HUES48 (cell line): ENCODE measurements around the gene THG1L.
"Not testable (repeated sequence)": the region's sequence is repeated elsewhere in the genome, so short reads cannot be mapped to it uniquely, and the experiment has no call there.

Experiments
- H3K27ac ChIP-seq: one replicate; pipeline ENCODE4 v1.7.0; 2013; ENCODE audit warnings: low read depth, low read length, inconsistent platforms
- H3K27me3 ChIP-seq: 2 replicates; pipeline ENCODE4 v1.6.1; 2013; ENCODE audit warnings: mild to moderate bottlenecking, low read length; ENCODE audit not compliant: control insufficient read depth, insufficient read depth
- H3K36me3 ChIP-seq: 2 replicates; pipeline ENCODE4 v1.6.1; 2013; ENCODE audit warnings: low read length; ENCODE audit not compliant: control insufficient read depth, insufficient read depth
- H3K4me1 ChIP-seq: 2 replicates; pipeline ENCODE4 v1.6.1; 2013; ENCODE audit warnings: mild to moderate bottlenecking, low read length; ENCODE audit not compliant: control insufficient read depth, insufficient read depth
- H3K4me3 ChIP-seq: 2 replicates; pipeline ENCODE4 v1.5.1; 2013; ENCODE audit warnings: mild to moderate bottlenecking, low read depth, low read length
- H3K9ac ChIP-seq: 2 replicates; pipeline ENCODE4 v1.6.1; 2013; ENCODE audit warnings: mild to moderate bottlenecking, low read depth, low read length, moderate library complexity
- H3K9me3 ChIP-seq: 2 replicates; pipeline ENCODE4 v1.6.1; 2013; ENCODE audit warnings: low read length; ENCODE audit not compliant: control insufficient read depth, insufficient read depth

THG1L gene

DNA sequence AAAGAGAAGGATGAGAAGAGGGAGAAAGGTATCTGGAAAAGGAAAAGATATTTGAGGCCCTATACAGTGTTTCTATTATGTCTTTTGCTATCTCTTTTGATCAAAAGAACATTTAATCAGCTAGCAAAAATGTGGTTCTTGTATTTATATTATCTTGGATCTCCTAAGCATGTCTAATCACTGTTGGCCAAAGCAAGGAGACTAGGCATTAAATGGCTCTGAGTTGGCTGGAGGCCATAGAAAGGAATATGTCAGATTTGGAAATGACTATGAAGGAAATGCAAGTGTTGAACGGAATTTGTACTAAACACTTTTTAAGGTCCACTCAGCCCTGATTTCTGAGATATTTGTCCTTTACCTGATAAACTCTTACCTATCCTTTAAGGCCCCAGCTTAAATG lies 22.4 kb upstream of the THG1L start:
- no peaks in the 10 kb centered on the region; the same call in 1 of the 2 replicates for H3K4me1 ChIP-seq
- no peaks in the 10 kb centered on the region for H3K36me3 ChIP-seq
- H3K4me3 ChIP-seq = no peak overlapping the region
- H3K27me3 ChIP-seq = no peaks in the 10 kb centered on the region
- no peak overlapping the region for H3K27ac ChIP-seq
- H3K9me3 ChIP-seq = no peaks in the 10 kb centered on the region
- H3K9ac ChIP-seq = no peak overlapping the region

DNA sequence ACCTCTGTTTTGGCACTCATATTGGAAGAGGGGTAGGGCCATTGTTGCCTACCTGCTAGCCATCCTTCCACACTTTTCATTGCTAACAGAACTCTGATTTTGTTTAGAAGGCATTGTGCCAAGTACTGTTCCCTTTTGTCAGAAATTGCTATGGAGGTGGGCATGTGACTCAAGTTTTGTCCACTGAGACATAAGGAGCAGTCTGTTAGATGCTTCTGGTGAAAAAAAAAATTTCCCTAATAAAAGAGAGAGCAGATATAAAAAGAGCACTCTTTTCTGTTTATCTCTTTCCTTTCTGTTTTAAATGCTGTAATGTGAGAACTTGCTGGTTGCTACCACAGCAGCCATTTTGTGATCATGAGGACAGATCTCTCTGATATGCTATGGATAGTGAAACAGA lies 21.9 kb upstream of the THG1L start:
- no peak overlapping the region for H3K9ac ChIP-seq
- H3K27me3 ChIP-seq = no peaks in the 10 kb centered on the region
- H3K4me1 ChIP-seq = no peaks in the 10 kb centered on the region; the same call in 1 of the 2 replicates
- no peak overlapping the region for H3K27ac ChIP-seq
- no peak overlapping the region for H3K4me3 ChIP-seq
- H3K36me3 ChIP-seq = no peaks in the 10 kb centered on the region
- no peaks in the 10 kb centered on the region for H3K9me3 ChIP-seq

DNA sequence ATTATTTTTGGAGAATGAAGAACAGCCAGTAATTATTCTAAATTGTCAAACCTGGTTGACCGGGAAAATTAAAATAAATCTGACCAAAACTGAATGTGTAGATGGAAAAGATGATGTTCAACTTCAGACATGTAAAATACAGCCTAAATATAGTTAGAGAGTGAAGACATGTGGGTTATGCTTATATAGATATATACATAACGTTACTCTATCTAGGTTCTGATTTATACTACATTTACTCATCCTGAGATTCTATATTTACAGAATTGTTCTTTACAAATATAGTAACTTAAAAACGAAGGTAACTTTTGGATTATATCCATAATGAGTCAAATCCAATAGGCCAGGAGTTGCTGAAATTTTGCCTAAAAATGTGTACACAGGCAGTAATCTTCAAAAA lies 20.8 kb upstream of the THG1L start:
- no peaks in the 10 kb centered on the region for H3K36me3 ChIP-seq
- no peaks in the 10 kb centered on the region; the same call in 1 of the 2 replicates for H3K4me1 ChIP-seq
- no peak overlapping the region for H3K4me3 ChIP-seq
- no peak overlapping the region for H3K9ac ChIP-seq
- no peaks in the 10 kb centered on the region for H3K27me3 ChIP-seq
- H3K27ac ChIP-seq = no peak overlapping the region
- H3K9me3 ChIP-seq = no peaks in the 10 kb centered on the region

DNA sequence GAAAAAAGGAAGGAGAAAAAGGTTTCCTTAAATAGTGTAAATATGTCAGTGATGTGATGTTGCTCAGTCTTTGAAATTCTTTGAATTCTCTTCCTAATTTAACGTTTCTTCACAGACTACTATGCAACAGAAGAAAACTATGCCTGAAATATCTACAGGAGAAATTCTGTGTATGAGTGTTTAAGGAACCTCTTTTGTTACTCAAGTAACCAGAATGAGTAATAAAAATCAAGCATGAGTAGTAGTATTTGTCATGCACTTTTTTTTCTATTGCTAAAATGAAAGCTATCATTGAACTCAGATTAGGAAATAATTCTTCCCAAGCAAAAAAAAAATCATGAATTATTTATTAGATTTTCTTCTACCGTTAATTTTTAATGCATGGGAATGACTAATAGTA lies 20.3 kb upstream of the THG1L start:
- Histone ChIP-seq H3K27me3 (no peaks in the 10 kb centered on the region), H3K4me3 (no peak overlapping the region), H3K9me3 (no peaks in the 10 kb centered on the region), H3K27ac (no peak overlapping the region), H3K9ac (no peak overlapping the region), H3K36me3 (no peaks in the 10 kb centered on the region), H3K4me1 (no peaks in the 10 kb centered on the region; the same call in 1 of the 2 replicates)

DNA sequence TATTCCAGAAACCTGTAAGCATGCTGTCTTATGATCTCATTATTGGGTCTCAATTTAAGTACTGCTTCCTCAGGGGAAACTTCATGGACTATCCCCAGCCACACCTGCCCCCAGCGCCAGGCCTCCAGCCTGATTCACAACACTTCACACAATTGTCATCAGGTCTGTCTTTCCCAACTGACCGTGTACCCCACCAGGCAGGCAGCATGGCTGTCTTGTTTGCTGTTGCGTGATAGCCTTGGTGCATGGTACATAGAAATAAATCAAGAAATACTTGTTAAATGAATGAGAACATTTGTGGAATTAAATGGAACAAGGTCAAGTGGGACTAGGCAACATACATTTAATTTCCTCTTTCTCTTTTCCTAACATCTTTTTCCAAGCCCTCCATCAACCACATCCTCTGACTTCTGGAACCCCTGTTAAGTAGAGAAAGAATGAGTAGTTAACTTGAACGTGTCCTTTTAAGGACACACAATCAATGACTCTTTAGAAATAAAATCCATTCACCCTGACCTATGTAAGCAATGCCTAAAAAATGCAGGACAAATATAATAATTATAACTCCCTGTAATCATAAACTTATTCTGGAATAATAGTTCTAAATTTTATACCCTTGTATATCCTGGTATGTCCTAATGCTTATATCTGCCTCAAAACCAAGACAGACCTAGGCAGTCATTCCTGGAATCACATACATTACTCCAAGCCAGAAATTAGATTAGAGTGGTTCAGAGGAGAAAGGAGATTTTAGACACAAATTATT lies 17.2 kb upstream of the THG1L start:
- Histone ChIP-seq H3K9ac (no peak overlapping the region), H3K9me3 (no peaks in the 10 kb centered on the region), H3K27me3 (no peaks in the 10 kb centered on the region), H3K36me3 (no peaks in the 10 kb centered on the region), H3K27ac (no peak overlapping the region), H3K4me1 (no peaks in the 10 kb centered on the region; the same call in 1 of the 2 replicates), H3K4me3 (no peak overlapping the region)

DNA sequence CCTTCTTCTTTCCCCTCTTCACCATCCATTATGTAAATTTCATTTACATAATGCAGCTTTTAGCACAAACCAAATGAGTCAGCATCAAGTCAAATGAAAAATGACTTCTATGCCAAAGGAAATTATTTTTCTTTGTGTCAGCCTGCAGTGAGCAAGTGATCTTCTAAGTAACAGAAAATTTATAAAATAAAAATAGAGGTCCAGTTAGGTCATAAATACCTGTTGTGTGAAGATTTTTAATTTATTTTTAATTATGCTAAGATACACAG lies 16.7 kb upstream of the THG1L start:
- H3K36me3 ChIP-seq = no peaks in the 10 kb centered on the region

DNA sequence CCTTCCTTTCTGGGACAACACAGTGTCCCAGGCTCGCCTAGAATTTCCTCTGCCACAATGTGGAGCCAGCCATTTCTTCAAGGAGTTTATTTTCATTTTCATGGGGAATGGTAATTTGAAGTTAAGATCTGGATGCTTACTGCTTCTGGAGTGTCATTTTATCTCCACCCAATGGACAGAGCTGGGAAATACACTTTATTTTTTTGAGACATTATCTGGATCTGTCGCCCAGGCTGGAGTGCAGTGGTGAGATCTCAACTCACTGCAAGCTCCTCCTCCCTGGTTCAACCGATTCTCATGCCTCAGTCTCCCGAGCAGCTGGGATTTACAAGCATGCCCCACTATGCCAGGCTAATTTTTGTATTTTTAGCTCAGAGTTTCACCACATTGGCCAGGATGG lies 12.7 kb upstream of the THG1L start:
- no peaks in the 10 kb centered on the region for H3K27me3 ChIP-seq
- H3K27ac ChIP-seq = no peak overlapping the region
- no peak overlapping the region for H3K9ac ChIP-seq
- H3K4me1 ChIP-seq = no peaks in the 10 kb centered on the region
- H3K9me3 ChIP-seq = no peaks in the 10 kb centered on the region
- no peaks in the 10 kb centered on the region for H3K36me3 ChIP-seq
- no peak overlapping the region for H3K4me3 ChIP-seq

More for the DNA sequence above, 16.7 kb upstream of the THG1L start:
- H3K27ac ChIP-seq = no peak overlapping the region
- H3K9ac ChIP-seq = no peak overlapping the region
- H3K9me3 ChIP-seq = no peaks in the 10 kb centered on the region
- H3K27me3 ChIP-seq = no peaks in the 10 kb centered on the region
- H3K4me1 ChIP-seq = no peaks in the 10 kb centered on the region; the same call in 1 of the 2 replicates
- no peak overlapping the region for H3K4me3 ChIP-seq

DNA sequence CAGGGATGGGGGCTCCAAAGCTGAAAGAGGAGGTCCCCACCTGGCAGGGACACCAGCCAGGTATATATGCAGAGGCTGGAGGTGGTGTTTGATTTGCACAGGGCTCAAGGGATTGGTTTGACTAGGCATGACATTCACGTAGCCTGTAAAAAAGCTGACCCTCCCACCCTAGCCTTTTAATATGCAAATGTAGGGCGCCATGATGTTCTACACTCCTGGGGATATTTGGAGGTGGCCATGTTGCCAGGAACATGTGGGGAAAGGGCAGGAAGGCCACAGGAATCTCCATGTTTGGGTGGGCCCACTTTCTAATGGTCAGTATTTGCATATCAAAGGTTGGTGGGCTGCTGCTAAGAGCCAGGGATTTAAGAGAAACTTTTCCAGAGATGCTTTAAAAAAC lies 12.0 kb upstream of the THG1L start:
- no peak overlapping the region for H3K9ac ChIP-seq
- H3K9me3 ChIP-seq = no peaks in the 10 kb centered on the region
- no peak overlapping the region for H3K27ac ChIP-seq
- H3K4me1 ChIP-seq = no peaks in the 10 kb centered on the region
- no peaks in the 10 kb centered on the region for H3K36me3 ChIP-seq
- H3K27me3 ChIP-seq = no peaks in the 10 kb centered on the region
- H3K4me3 ChIP-seq = no peak overlapping the region

DNA sequence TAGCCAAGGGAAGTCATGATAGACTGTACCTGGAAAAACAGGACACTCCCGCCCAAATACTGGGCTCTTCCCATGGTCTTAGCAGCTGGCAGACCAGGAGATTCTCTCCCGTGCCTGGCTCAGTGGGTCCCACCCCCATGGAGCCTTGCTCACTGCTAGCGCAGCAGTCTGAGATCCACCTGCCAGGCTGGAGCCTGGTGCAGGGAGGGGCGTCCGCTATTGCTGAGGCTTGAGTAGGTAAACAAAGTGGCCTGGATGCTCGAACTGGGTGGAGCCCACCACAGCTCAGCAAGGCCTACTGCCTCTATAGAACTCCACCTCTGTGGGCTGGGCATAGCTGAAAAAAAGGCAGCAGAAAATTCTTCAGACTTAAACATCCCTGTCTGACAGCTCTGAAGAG lies 10.1 kb upstream of the THG1L start:
- H3K4me3 ChIP-seq = no peak overlapping the region
- H3K27me3 ChIP-seq = no peaks in the 10 kb centered on the region
- H3K4me1 ChIP-seq = no peaks in the 10 kb centered on the region
- H3K27ac ChIP-seq = no peak overlapping the region
- H3K36me3 ChIP-seq = no peaks in the 10 kb centered on the region
- no peaks in the 10 kb centered on the region for H3K9me3 ChIP-seq
- no peak overlapping the region for H3K9ac ChIP-seq

DNA sequence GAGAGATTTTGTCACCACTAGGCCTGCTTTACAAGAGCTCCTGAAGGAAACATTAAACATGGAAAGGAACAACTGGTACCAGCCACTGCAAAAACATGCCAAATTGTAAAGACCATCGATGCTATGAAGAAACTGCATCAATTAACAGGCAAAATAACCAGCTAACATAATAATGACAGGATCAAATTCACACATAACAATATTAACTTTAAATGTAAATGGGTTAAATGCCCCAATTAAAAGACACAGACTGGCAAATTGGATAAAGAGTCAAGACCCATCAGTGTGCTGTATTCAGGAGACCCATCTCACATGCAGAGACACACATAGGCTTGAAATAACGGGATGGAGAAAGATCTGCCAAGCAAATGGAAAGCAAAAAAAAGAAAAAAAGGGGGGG lies 8.3 kb upstream of the THG1L start:
- H3K4me1 ChIP-seq, H3K36me3 ChIP-seq, H3K27ac ChIP-seq, H3K9me3 ChIP-seq, H3K9ac ChIP-seq, H3K27me3 ChIP-seq, H3K4me3 ChIP-seq: not testable (repeated sequence)

DNA sequence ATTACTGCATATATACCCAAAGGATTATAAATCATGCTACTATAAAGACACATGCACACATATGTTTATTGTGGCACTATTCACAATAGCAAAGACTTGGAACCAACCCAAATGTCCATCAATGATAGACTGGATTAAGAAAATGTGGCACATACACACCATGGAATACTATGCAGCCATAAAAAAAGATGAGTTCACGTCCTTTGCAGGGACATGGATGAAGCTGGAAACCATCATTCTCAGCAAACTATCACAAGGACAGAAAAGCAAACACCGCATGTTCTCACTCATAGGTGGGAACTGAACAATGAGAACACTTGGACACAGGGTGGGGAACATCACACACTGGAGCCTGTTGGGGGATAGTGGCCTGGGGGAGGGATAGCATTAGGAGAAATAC lies 4.6 kb upstream of the THG1L start:
- not testable (repeated sequence) for H3K27me3 ChIP-seq, H3K4me1 ChIP-seq, H3K9me3 ChIP-seq, H3K36me3 ChIP-seq, H3K9ac ChIP-seq, H3K27ac ChIP-seq, H3K4me3 ChIP-seq

DNA sequence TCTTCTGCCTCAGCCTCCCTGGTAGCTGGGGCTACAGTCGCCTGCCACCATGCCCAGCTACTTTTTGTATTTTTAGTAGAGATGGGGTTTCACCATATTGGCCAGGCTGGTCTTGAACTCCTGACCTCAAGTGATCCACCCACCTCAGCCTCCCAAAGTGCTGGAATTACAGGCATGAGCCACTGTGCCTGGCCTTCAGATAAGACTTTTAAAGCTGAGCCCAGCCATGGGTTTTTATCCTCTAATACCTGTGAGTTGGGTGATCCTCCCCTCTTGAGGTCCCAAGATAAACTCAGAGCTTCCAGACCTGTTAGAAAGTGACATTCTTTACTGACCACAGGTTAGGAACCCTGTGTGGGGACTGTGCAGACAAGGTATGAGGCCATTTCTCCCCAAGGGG lies 3.4 kb upstream of the THG1L start:
- not testable (repeated sequence) for H3K36me3 ChIP-seq, H3K9ac ChIP-seq, H3K4me1 ChIP-seq, H3K4me3 ChIP-seq, H3K27me3 ChIP-seq, H3K9me3 ChIP-seq, H3K27ac ChIP-seq
